Measurements from ENCODE around the gene APOD.

DNA sequence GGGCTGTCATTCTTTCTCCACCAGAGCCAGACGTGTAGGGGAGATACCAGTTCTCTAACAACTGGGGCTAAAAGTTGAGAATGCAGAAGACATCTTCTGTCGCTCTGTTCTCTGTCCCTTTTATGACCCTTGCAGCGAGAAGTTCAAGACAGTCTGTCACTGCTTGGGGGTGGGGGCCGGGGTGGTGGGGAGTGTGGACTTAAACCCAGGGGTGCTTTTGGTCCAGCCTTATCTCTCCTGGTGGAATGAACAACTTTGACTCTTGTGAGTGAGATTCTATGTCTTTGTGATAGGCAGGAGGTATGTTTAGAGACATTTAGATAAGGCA lies 767 bp upstream of the APOD start:
- no peak for TF ChIP-seq POLR2A (IDR thresholded peaks at IDR 0.05; ENCODE audit: low read depth, low read length)
- no peak for TF ChIP-seq POU2F2 (IDR thresholded peaks at IDR 0.05; ENCODE audit: low read depth, low read length)
- no peak for TF ChIP-seq POLR2AphosphoS5 (IDR thresholded peaks at IDR 0.05; ENCODE audit: low read depth, low read length)
- no peak for TF ChIP-seq TAF1 (IDR thresholded peaks at IDR 0.05; ENCODE audit: low read depth, low read length)
- TF ChIP-seq SPI1 (IDR thresholded peaks at IDR 0.05; ENCODE audit: low read depth, low read length) = no peak
